DLD1 (cell line): ENCODE results near the gene PCBP3.
"Not testable (repeated sequence)": the region's sequence is repeated elsewhere in the genome, so short reads cannot be mapped to it uniquely, and the experiment has no call there.

Experiments
- in situ Hi-C: cut with HindIII; loops from 2 replicates; pipeline ENCODE4 v1.10.0; 2017; ENCODE audit warnings: low sequenced_read_pairs

Gene PCBP3

DNA sequence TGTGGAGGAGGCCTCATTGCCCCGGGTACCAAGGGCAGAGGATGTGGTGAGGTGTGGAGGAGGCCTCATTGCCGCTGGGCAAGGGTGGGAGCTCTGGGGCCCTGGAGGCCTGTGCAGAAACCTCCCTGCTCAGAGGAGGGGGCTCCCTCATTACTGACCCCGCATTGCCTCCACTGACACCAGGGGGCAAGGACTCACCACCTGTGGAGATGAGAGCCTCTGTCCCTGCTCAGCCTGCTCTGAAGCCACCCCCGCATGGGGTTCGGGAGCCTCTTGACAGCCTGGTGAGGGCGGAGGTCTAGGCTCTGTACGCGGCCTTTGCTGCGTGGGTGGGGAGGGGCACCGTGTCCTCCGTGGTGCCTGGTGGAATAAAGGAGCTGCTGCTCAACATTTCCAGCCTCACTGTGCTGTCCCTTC lies 243.1 kb downstream of the PCBP3 start:
- in situ Hi-C loops: no loop called here

DNA sequence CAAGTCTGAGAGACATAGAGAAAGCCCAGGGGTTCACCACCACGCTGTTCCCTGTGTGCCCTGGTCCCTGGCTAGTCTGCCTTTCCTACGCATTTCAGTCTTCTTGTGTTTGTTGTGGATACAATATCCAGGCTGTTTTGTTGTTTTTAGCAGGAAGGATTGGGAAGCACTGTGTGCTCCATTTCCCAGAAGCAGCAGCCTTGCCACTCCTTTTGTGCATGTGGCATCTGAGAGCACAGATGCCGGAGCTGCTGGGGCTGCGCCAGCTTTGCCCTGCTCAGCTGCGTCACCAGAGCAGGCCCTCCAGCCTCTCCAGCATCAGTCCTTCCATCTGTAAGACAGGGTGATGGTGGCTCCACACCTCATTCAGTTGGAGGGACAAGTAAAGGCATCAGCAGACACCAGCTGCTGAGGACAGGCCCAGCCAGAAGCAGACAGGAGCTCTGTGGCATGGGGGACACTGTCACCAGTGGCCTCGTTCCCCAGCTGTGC lies 243.6 kb downstream of the PCBP3 start:
- in situ Hi-C loops: no loop called here

DNA sequence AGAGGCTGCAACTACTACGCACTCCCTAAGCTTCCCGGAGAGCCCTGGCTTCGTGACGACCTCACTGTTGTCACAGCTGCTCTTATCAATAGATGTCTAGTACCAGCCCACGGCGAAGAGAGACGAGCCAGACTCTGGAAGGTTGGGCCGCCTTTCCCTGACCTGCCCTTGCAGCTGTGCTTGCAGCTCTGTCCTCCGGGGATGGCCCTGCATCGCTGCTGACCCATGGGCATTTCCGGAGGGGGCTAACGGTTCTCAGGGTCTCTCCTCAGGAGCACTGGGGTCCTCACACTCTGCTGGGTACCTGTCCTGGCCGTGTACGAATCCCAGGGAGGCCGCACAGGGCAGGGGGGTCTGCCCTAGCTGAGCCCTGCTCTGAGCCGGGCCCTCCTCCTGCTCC lies 244.3 kb downstream of the PCBP3 start:
- in situ Hi-C loops: no loop called here

DNA sequence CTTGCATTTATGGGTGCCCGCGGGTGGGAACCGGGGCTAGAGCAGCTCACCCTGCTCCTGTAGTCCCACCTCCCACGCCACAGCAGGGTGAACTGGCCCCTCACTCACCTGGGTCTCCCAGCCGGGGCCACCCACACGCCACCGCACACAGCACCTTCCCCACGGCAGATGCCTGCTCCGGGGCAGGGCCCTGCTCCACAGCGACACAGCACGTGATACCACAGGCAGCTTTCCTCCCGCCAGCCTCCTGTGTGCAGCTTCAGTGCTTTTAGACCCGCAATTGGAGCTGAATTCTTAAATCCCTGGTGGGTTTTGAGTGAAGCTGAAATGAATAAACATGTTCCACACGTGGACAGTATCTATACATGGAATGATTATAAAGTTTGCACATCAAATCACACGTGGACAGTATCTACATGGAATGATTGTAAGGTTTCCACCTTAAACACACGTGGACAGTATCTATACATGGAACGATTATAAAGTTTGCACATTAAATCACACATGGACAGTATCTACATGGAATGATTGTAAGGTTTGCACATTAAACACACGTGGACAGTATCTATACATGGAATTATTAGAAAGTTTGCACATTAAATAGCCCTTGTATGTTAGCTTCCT lies 245.0 kb downstream of the PCBP3 start:
- in situ Hi-C loops: no loop called here

DNA sequence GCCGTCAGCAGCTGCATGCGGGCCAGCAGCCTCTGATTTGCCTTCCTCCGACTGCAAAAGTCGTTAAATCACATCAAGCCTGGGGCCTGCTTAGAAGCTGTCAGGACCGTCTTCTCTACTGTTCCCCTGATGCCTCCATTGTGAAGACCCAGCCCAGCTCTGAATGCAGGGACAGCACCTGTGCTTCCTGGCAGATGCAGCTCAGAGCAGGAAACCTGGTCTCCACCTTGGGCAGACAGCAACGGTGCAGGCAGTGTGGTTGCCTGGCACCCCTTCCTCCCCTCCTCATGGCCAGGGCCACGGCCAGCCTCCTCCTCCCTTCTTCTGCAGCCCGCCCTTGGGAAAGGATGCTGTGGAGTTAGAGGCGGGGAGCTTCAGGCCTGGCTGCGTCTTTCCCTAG lies 245.7 kb downstream of the PCBP3 start:
- in situ Hi-C loops: no loop called here

DNA sequence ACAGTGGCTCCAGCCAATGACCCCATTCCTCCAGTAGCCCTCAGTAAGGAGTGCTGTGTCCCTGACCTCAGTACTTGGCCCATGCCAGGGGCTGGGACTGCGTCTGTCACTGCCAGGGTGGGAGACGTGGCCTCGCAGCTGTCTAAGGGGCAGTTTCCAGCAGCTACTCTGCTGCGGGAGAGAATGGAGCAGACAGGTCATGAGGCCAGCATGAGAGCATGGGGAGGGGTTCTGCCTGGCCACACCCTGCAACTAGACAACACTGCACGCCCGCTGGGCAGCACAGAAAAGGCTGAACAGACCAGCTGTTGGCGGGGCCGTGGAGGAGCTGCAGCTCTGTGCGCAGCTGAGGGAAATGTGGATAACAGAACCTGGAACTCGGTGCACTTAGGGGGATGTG lies 246.4 kb downstream of the PCBP3 start:
- in situ Hi-C loops: no loop called here

DNA sequence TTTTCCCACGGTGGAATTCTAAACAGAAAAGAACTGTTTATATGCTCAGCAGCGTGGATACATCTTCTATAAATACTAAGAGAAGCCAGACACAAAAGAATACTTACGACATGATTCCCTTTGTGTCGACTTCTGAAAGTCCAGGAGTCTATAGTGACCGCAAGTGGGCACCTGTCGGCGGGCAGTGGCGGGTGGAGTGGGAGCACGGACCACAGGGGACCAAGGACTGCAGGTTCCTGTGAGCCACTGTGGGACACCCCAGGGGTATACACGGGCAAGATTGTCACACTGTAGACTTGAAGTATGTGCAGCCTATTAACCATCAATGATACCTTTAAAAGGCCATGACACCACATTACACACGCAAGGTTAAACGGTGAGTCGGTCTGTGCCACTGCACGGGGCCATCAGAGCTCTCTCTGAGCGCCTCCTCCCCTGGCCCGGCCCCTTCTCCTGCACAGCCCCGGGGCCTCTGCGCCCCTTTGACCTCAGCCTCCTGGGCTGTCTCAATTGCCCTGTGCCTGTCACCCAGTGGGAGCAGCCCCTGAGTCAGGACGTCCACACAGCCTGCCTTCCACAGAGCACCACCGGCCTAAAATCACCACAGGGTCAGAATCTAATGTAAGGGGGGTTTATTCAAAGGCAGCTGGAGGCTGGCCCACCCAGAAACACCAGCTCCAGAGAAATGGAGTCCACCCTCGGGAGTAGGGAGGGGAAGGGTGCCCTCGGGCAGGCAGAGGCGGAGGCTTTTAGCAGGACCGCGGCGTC lies 248.0 kb downstream of the PCBP3 start:
- in situ Hi-C loops: no loop called here

DNA sequence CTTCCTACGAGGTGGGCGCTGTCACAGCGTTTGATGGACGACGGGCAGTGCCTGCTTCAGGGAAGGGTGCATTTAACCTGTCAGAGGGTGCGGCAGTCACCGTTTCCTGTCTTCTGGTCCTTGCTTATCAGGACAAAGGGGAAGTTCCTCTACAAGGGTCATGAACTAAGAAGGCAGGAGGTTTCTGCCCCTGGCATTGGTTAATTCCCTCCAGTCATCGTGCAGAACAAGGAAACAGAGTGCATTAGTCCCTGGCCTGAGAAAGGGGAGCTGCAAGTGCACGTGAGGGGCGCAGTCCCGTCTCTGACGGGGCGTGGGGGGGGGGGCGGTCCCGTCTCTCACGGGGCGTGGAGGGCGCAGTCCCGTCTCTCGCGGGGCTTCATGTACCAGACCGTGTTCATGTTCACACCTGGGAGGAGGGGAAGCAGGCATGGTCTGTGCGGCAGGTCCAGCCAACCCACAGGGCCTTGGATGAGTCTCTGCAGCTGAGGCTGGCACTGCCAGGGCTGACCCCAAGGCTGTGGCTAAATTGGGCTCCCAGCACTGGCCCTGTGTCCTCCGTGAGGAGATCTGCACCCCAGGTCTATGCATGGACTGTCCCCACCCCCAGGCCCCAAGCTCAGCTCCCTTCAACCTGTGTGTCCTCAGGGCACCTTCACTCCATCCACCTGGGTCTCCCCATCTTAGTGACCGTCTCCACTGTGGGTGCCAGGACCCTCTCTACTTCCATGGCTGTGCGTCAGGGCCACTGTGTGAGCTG lies 248.8 kb downstream of the PCBP3 start:
- in situ Hi-C loops: no loop called here

DNA sequence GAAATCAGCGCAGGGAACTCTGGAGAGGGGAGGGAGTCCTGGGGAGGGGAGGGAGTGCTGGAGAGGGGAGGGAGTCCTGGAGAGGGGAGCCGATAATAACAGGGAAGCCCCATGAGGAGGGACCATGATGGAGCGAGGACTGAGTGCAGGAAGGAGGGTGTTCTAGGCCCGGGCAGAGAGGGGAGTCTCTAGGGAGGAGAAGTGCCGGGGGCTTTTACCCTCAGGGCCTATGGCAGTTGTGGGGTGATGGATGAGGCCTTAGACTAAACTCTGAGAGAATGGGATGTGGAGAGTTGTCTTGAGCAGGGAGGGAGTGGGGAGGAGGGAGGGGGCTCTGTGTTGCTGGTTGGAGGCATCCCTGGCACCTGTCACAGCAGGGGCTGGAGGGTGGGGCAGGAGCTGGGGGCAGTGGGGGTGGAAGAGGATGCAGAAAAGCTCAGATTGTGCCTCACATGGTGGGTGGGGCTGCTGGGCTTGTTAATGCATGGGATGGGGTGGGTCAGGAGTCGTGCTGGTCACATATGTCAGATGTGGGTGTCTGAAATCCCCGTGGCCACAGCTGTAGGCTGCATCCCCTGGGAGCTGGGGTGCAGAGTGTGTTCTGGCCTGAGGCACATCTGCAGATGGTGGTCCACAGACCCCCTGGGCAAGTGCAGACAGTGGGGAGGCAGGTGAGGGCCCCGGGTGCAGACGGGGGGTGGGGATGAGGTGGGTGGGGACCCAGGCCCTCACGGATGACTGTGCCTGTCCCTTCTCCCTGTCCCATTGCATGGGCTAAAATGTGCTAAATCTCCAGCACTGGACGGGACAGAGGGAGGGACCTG lies 249.6 kb downstream of the PCBP3 start:
- in situ Hi-C loops: no loop called here

DNA sequence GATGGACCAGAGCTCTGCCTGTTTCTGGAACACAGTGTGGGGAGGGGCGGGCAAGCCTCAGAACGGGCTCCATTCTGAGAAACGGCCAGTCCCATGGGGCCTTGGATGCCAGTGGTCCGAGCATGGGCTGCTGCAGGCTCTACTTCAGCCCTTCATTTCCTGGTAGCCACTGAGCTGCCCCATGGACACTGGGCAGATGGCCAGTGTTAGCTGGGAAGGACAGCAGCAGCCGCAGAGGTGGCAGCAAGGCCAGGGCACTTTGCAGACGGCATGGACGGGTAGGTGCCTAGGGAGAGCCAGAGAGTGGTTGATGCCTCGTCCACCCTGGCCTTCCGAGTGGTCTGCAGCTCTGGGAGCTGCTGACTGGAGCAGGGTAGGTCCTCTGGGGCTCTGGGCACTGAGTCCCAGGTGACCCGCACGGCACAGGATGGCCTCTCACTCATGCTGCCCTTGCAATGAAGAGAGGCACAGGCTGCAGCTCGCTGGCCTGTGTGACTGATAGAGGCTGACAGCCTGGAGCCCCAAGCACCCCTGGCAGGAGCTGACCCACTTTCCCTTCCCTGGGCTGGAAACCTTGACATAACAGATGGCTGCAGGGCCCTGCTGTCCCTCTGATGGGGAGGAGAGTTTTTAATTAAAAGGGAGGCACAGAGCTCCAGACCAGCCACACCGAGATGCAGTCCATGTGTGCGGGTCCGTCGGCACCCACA lies 250.4 kb downstream of the PCBP3 start:
- in situ Hi-C loops: no loop called here

DNA sequence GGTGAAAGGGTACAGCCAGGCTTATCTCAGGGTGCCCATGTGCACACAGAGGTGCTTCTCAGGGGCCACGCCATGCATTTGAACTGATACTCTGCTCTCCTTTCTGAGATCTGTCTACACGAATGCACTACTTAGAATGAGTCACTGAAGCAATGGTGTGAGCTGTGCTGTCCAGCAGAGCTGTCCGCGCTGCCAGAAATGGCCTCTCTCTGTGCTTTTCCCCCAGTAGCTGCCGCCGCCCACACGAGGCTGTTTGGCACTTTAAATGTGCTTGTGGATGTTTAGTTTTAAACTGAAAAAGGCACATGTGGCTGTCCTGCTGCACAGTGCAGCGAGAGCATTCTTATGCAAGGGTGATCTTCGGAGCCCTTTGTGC lies 250.9 kb downstream of the PCBP3 start:
- in situ Hi-C loops: no loop called here

DNA sequence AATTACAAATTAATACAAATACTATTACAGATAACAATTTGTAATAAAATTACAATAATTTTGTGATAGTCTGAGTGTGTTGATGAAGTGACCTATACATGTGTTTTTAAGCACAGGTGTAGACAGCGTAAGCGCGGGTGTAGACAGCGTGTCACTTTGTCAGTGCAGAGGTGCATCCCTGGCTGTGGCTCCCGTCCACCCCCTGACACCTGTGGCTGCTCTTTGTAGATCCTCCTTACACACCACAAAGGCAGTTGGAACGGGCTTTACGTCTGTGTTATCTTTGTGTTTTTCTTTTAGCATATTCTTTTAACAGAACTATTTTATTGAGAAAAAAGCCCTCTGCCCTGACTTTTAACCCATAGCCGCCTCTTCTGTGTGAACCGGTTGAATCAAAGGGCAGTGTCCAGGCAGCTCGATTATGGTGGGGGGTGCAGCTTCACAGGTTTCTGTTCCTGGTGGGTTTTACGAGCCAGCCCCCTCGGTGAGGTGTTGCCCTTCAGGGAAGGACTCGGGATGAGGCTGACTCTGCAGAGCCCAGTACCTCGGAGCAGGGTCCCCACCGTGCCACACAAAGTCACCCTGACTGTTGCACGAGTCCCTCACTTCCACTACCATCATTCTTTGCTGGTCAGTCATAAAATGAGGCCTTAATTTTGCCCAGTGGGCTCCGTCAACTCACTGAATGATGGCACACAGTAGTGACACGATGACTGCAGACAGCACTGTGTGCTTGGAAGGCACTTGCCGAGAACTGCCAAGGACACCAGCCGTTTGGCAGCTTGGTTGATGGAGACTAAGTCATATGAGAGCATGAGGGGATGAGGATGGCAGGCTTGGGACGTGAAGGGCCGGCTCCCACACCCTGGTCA lies 251.6 kb downstream of the PCBP3 start:
- in situ Hi-C loops: no loop called here

DNA sequence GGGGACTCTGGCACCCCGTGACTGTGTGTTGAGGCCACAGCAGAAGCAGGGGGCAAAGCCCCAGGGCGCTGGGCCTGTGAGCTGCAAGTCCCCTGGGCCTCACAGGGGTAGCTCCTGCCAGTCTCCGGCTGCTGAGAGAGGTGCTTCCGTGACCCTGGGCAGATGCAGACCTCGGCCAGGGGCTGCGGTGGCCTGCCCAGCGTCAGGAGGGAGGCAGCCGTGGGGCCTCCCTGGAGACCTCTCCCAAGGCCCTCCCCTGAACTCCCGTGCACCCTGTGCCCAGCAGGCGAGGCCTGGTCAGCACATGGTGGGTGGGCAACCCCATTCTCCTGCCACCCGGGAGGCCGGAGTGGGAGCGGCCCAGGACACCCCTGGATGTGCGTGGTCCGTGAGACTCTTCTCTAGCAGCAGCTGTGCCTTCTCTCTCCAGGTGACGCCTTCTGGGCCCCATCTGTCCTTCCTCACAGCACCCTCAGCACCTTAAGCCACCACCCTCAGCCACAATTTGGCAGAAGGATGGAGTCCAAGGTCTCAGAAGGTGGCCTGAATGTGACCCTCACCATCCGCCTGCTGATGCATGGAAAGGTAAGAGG lies 252.3 kb downstream of the PCBP3 start:
- in situ Hi-C loops: no loop called here

DNA sequence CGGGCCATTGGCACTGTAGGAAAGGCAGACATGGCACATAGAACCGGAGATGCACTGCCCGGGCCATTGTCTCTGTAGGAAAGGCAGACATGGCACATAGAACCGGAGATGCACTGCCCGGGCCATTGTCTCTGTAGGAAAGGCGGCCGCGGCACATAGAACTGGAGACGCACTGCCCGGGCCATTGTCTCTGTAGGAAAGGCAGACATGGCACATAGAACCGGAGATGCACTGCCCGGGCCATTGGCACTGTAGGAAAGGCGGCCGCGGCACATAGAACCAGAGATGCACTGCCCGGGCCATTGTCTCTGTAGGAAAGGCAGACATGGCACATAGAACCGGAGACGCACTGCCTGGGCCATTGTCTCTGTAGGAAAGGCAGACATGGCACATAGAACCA lies 252.9 kb downstream of the PCBP3 start:
- in situ Hi-C loops: not testable (repeated sequence)

DNA sequence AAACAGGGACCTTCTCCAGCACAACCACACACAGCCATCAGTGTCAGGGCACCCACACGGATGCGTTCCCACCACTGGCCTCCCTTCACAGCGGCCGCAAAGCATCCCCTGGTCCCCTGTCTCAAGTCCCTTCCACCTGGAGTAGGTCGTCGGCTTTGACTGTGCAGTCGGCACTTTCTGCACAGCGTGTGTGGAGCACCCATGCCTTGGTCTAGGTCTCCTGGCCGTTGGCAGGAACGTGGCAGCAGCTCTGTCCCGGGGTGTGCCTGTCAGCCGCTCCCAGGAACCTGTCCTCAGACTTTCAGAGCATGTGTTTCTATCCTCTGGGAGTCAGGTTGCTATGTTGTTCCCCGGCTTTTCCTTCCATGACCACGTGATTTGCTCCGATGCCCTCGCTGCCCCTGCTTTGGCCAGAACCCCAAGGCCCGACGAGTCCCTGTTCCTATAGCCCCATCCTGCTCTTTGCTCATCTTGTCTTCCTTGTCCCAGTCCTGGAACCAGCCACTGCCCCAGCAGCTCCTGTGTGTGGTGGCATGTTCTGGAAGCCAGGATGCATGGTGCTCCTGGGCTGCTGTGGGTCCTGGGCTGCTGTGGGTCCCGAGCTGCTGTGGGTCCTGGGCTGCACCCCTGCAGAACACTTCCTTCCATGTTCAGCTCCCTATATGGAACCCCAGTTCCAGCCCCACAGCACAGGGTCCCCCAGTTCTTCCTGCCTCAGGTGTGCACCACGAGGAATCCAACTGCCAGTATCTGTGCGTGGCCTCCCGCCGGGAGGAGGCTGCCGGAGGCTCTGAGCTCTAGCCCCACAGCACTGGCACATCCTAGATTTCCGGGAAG lies 253.9 kb downstream of the PCBP3 start:
- in situ Hi-C loops: no loop called here

DNA sequence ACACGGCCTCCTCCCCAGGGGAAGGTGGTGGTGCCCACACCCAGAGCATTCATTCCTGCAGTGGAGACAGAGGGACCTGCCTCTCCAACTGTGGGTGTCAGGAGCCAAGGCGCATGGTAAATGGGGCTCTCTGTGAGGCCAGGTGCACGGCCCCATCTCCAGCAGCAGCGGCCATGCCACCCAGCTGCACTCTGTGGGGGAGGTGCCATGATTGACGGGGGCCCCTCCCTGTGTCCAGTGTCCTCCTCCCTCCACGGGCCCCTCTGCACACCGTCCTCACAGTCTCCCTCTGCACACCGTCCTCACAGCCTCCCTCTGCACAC lies 254.5 kb downstream of the PCBP3 start:
- in situ Hi-C loops: no loop called here

DNA sequence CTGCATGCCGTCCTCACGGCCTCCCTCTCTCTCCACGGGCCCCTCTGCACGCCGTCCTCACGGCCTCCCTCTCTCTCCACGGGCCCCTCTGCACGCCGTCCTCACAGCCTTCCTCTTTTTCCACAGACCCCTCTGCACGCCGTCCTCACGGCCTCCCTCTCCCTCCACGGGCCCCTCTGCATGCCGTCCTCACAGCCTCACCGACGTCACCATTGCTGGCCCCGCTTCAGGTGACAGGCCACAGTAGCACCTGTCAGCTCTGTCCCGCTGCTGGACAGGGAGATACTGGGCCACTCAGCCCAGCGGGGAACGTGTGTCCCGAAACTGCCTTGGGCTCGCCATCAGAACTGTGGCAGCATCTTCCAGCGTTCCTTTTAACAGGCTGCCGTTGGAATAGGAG lies 255.3 kb downstream of the PCBP3 start:
- in situ Hi-C loops: no loop called here

DNA sequence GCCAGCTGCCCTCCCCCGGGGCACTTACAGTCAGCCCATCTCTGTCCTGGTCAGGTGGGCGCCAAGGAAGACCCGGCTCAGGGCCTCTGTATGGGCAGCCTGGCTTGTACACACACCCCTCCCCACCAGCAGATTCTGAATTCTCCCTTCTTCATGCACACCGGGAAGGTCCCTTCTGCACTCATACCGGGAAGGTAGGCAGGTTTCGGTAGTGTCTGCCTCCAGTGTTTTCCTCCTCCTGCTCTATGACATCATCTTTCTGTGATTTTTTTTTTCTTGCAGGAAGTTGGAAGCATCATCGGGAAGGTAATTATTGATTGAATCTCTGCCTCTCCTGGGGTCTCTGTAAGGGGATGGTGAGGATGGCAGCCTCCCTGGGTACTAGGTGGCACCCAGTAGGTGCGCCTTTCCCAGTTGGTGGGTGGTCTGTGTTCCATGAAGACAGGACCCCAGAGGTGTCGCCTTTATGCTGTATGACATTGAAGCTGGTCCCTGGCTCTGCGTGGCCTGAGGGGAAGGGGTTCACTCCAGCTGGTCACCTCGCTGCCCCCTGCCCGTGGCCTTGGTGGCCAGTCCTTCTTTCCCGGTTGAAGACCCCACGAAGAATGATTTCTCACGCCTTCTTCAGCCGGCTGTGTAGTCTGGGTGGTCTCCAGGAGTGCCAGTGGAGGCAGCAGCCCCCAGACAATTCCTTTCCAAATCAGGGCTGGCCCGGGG lies 255.9 kb downstream of the PCBP3 start:
- in situ Hi-C loops: no loop called here
